Astrocyte (in vitro differentiated cells and primary cell): ENCODE data around the gene TEDC1.

Experiments used
- CTCF ChIP-seq: IDR thresholded peaks from 2 replicates; pipeline ENCODE4 v1.5.1; 2011; ENCODE audit warnings: low read depth, mild to moderate bottlenecking, inconsistent platforms, low read length, moderate library complexity; ENCODE audit not compliant: insufficient read depth
- EZH2 ChIP-seq: IDR thresholded peaks from 2 replicates; pipeline ENCODE4 v1.6.1; 2012; ENCODE audit warnings: mild to moderate bottlenecking, low read length, inconsistent platforms; ENCODE audit not compliant: insufficient read depth

- TF ChIP-seq CTCF = peak; percentile 88
- no peak for TF ChIP-seq EZH2
Observed at GRCh38 chr14:105480807-105481801, 9.9 kb upstream of the TEDC1 start.
